ENCODE results near the gene GLTP.

GRCh38 chr12:109808876-109809646 lies 71.3 kb downstream of the GLTP start:
- no peak for TF ChIP-seq CTCF (IDR thresholded peaks at IDR 0.05; ENCODE audit: insufficient read depth, low read length, poor library complexity, severe bottlenecking)
- no peak for TF ChIP-seq EZH2phosphoT487 (conservative IDR thresholded peaks at IDR 0.05; ENCODE audit: low read length)
